GM12892 (cell line): ENCODE data around the gene RALGAPA2.

Source experiments
- POLR2A ChIP-seq: IDR thresholded peaks from 2 replicates; pipeline ENCODE4 v1.6.1; 2011; ENCODE audit warnings: low read depth, low read length, control low read depth
- POLR2AphosphoS5 ChIP-seq: IDR thresholded peaks from 2 replicates; pipeline ENCODE4 v1.6.1; 2011; ENCODE audit warnings: low read depth, low read length, control low read depth
- TAF1 ChIP-seq: IDR thresholded peaks from 2 replicates; pipeline ENCODE4 v1.6.1; 2011; ENCODE audit warnings: low read depth, mild to moderate bottlenecking, control low read depth, low read length, borderline replicate concordance

DNA sequence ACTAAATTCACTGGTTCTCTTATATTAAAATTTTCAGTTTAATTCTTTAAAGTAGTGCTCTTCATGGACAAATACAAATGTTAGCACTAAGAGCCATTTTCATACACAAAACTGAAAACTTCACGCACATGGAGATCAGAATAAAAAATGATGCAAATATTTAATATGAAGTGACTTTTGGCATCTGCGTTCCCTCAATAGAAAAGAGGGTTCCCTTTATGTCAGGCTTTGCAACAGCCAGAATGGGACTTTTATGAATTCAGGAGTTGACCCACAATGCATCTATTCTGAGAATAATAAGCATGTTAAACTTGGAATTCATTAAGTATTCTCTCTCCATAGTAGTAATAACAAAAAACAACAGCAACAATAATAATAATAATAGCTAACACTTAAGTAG, 218.7 kb downstream of the RALGAPA2 start:
- TF ChIP-seq POLR2A = no peak
- TF ChIP-seq POLR2AphosphoS5 = no peak
- TF ChIP-seq TAF1 = no peak
